ENCODE measurements around the gene C16orf82. TPM values are rescaled to one million over a fixed set of nuclear protein-coding genes. Genes with fewer than 3 reads are reported as not detected.

C16orf82 gene
- total RNA-seq: not detected in 2 replicates

DNA sequence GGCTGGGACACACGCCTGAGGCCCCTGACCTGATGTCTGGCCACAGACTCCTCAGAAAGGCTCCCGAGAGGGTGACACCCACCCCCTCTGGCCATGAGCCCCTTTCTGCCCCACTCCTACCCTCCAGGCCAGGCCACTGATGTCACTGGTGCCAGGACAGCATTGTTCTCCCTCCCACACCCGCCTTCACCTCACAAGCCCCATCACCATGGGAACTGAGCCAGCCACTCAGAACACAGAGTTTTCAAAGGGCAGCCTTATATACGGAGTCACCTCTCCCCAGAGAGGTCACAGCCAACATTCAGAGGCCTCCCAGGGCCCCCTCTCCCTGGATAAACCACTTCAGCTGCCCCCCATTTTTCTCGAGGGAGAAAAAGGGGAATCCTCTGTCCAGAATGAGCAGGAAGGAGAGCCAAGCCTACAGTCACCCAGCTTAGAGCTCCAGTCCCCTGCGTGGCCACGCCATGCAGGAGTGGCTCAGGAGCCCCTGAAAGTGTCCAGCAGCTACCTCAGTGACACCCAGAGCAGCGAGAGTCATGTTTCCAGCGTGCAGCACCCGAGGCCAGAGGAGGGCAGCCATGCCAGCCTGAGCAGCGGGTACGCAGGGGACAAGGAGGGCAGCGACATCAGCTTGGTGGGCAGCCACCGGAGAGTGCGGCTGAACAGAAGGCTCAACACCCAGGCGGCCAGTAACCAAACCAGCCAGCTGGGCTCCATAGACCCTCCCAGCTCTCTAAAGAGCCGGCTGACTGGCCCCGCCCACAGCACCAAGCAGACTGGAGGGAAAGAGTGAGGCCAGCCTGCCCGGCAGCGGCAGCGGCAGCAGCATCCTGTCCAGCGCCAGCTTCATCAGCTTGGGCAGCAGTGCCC lies at the start of gene C16orf82:
Gene C16orf82 (plus strand): TSS at position 260 of the 870 bp plus-strand sequence.
- no peak for DNase-seq (ENCODE audit: extremely low read depth, low read depth, low spot score)

DNA sequence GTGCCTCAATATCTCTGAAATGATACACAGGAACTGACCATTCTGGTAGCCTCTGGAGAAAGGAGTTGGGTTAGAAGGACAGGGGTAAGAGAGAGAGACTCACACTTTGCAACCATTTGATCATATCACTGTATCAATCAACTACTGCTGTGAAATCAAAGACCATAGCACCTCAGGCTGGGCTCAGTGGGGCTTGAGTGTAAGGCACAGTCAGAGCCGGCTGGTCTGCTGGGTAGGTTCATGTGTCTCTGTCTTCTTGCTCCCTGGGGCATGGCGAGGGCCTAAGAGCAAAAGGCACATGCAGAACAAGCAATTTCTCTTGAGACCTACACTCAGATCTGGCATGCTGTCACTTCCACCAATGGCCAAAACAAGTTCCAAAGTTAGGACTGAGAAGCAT lies 46.7 kb upstream of the C16orf82 start:
- DNase-seq (ENCODE audit: extremely low read depth, low read depth, low spot score): no peak

DNA sequence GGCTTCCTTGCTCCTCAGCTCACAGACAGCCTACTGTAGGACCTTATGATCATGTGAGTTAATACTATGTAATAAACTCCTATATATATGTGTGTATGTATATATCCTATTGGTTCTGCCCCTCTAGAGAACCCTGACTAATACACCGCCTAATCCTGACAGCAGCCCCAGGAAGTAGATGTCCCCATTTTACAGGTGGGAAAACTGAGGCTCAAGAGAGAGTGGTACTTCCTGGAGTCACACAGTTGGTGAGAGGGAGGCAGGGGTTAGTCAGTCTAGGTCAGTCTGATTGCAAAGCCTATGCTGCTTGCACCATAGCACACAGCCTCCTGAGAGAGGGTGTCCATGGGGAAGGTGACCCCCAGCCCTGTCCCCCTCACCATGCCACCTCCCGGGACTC lies 42.7 kb upstream of the C16orf82 start:
- no peak for DNase-seq (ENCODE audit: extremely low read depth, low read depth, low spot score)

DNA sequence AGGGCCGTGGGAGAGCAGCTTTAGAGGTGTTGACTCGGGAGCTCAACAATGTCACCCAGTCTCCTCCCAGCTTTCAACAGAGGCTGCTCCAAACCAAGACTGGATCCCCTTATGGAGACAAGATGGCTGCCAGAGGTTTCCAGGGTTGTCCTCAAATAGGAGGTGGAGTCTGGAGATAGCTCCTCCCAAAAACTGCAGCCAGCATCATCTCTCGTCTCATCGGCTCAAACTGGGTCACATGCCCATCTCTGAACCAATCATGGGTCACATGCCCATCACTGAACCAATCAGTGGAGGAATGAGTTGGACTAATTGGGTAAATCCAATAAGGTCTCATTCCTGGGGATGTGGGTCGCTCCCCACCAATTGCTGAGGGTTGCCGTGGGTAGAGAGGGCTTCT lies 41.1 kb upstream of the C16orf82 start:
- DNase-seq (ENCODE audit: extremely low read depth, low read depth, low spot score): no peak

DNA sequence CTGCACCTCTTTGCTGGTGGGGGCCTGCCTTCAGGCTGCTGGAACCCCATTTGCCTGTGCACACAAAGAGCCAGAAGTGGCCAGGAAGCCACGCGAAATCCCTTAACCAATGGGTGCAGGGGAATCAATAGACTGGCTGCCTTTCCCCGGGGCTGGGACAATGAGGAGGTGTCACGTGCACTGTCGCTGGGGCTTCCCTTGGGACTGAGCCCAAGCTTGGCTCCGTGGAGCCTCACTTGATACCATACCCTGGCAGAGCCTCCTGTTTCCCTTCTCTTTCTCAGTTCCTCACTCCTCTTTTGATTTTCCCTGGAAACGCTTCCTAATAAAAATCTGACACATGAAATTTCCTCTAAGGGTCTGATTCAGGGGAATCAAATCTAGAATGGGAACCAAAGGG lies 38.8 kb upstream of the C16orf82 start:
- no peak for DNase-seq (ENCODE audit: extremely low read depth, low read depth, low spot score)

DNA sequence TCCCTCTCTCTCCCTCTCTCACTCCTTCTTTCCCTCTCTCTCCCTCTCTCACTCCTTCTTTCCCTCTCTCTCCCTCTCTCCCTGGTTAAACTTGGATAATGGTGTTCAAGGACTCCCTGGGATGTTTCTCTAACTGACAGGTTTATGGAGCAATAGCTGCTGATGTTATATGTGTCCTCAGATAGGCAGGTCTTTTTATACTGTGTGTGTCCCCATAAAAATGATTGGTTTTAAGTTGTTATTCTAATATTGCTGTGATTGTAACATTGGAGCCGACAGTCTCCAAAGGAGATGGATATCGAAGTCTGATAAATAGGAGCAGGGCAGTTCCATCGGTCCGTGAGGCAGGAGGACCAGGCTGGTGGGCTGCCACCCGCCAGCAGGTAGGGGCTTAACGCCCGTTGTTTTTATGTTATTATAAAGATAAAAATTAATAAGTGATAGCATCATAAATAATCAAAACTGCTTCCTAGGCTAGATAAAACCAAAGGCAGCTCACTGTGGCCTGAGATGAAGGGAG lies 38.1 kb upstream of the C16orf82 start:
- DNase-seq (ENCODE audit: extremely low read depth, low read depth, low spot score): no peak

DNA sequence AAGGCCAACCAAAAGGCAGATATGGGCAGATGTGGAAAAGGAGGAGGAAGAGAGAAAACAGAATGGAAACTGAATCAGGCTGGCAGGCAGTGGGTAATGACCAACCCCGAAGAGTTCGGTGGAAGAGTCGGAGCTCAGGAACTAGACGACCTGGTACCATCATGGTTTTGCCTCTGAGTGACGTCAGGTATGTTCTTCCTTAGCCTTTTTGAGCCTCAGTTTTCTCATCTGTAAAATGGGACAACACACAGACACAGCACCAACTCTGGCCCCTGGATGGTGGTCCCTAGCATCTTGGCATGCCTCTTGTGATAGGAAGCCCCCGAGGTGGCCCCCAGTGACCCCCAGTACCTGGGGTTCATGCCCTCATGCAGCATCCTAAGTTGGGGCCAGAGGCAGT lies 37.2 kb upstream of the C16orf82 start:
- no peak for DNase-seq (ENCODE audit: extremely low read depth, low read depth, low spot score)

DNA sequence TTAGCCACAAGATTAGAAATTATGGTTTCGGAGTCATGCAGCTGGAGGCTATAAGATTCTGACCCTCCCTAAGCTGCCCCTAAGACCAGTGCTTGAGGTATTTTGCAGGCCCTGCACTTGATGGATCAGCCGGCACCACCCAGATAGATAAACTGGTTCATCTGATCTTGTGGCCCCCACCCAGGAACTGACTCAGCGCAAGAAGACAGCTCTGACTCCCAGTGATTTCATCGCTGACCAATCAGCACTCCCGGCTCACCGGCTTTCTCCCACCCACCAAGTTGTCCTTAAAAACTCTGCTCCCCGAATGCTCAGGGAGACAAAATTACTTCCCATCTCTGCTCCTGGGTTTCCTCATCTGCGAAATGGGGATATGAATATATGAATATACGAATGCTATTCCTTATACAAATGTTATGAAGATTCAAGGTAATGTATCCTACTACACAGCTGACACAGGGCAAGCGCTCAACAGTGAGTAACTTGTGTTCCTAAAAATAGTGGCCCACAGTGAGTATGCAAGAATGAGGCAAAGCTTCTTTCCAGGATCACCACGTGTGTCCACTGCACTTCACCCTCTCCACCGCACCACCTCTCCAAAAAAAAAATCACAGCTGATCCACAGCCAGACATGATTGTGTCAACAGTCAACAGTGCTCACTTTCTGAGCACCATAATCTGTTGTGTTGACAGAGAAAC lies 33.3 kb upstream of the C16orf82 start:
- DNase-seq (ENCODE audit: extremely low read depth, low read depth, low spot score): no peak

DNA sequence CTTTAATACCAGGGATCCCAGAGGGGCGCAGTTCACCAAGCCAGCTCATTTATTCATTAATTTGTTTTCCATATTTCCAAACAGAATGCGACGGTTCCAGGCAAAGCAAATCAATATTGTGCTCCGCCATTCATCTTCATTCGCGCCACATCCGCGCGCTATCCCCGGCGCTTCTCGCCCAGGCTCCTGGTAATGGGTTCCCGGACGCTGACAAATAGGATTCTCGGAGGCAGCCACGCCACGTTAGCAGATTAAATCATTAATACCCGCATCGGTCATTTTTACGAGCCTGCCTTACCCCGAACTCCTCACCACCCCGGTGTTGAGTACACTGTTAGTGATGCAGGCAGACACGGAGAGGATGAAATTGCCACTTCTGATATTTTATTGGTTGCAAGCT lies 26.0 kb upstream of the C16orf82 start:
- DNase-seq (ENCODE audit: extremely low read depth, low read depth, low spot score): no peak

DNA sequence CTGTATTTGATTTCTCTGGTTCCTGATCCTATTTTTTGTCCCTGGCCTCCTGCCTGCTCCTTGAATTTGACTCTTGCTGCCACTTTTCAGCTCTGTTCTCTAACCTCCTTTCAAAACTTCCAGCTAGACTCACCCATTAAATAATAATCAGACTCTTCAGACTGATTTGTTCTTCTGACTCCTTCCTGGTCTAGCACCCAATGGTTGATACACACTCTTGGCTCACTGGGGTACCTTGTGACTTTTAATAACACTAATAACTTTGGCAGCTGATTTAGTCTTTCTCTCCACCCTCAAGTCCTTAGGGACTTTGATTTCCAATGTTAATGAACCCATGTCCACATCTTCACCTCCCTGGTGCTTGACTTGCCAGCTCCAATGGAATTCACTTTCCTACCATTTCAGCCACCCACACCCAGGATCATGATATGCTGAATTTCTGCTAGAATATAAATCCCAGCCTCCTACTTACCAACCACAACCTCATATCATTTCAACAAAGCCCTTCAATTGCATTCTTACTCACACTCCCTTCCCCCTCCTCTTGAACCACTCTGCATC lies 19.7 kb upstream of the C16orf82 start:
- DNase-seq (ENCODE audit: extremely low read depth, low read depth, low spot score): no peak

DNA sequence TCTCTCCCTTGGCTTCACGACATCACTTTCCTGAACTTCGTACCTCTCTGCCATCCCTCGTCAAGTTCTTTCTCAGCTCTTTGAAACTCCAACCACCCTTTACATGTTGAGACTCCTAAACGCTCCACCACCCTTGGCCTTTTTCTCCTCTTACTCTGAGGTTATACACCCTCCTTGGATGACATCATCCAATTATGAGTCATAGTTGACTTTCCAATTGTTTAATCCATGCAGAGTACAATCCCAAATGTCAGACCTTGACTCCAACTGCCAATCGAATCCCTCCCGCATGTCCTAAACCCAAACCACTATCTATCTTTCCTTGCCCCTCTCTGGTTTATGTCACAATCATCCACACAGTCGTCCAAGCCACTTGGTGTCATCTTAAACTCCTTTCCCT lies 18.4 kb upstream of the C16orf82 start:
- DNase-seq (ENCODE audit: extremely low read depth, low read depth, low spot score): no peak

DNA sequence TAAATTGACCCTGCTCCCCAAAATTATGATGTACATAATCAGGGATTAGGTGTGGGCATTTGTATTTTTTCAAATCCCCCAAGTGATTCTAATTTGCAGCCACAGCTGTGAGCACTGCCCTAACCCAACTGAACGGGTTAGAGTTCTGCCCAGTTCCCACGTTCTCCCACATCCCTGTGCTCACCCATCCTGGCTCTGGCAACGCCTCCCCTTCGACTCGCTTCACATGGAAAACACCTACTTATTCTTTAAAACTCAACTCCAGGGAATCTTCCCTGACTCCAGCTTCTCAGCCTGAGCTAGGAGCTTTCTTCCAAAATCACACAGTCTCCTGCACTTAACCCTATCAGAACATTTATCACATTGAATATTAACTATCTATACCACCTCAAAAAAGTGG lies 17.6 kb upstream of the C16orf82 start:
- no peak for DNase-seq (ENCODE audit: extremely low read depth, low read depth, low spot score)

DNA sequence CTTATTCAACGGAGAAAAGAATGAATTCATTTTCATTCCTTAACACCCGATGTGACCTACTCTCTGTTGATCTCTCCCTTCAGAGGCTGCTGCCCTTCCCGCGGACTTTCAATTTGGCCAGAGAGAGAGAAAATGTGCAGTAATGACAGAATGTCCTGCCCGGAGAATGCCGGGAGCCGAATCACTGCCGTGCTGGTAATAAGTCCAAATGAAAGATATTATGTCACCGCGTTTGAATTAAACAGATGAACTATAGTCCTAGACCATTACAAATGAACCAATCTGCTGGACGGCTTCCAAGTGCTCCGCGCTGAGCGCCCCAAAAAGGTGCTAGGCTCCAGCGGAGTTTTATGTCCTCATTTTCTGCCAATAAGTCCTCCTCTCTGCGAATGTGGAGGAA lies 14.7 kb upstream of the C16orf82 start:
- DNase-seq (ENCODE audit: extremely low read depth, low read depth, low spot score): no peak

DNA sequence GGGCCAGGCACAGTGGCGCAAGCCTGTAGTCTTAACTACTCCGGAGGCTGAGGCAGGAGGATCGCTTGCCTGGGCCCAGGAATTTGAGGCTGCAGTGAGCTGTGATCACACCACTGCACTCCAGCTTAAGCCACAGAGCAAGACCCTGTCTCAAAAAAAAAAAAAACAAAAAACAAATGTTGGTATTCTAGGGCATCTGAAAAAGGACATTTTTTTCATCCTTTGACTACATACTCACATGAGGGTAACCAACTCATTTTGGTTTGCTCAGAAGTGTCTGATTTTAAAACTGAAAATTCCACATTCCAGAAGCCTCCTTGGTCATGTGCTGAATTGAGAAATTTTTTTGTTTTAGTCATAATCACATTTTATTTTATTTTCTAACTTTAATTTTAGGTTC lies 12.7 kb upstream of the C16orf82 start:
- DNase-seq (ENCODE audit: extremely low read depth, low read depth, low spot score): no peak

DNA sequence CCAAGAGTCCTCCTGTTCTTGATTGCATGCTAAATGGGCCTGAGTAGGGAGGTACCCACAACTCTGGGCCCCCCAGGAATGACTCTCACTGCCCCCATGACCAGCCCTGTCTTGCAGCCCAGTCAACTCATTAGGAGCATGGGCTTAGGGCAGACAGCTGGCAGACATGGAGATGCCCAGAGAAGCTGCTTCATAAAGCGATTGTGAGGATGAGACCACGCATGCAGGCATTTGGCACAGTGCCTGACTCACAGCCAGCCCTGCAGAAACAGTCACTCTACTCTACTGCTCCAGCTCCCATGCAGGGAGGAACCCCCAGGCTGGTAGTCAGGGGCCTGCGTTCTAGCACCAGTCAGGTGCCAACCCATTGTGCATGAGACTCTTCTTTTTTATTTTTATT lies 8.4 kb upstream of the C16orf82 start:
- DNase-seq (ENCODE audit: extremely low read depth, low read depth, low spot score): no peak

DNA sequence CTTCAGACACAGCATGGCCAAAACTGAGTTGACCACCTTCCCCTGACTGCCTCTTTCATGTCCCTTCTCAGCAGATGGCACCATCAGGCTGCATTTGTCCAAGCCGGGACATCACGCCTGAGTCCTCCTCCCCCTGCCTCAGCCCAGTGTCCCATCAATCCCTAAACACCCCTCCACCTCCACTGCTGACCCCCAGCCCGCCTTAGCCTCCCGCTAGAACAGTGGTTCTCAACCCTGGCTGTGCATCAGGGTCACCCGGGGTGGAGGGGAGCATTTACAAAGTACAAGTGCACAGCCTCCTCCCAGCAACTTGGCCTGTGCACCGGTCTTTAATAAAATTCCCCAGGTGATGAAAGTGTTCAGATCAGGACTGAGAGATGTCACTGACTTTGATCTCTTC lies 4.0 kb downstream of the C16orf82 start:
- DNase-seq (ENCODE audit: extremely low read depth, low read depth, low spot score): no peak

DNA sequence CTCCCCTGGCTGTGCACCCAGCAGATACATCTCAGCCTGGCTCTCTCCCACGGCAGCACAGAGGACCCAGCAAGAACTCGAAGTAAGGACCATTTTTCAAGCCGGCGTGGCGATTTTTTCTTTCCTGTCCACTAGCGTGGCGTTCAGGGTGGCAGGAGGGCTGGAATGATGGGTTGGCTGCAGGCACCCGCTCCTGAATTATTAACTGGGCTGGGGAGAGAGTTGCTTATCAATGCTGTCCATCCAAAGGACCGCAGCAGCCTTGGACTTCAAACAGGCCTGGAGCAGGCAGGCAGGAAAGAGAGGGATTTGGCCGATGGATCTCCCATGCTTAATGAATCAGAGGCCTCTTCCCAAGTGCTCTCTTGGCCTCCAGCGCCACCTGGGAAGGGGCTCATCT lies 7.0 kb downstream of the C16orf82 start:
- DNase-seq (ENCODE audit: extremely low read depth, low read depth, low spot score): no peak

DNA sequence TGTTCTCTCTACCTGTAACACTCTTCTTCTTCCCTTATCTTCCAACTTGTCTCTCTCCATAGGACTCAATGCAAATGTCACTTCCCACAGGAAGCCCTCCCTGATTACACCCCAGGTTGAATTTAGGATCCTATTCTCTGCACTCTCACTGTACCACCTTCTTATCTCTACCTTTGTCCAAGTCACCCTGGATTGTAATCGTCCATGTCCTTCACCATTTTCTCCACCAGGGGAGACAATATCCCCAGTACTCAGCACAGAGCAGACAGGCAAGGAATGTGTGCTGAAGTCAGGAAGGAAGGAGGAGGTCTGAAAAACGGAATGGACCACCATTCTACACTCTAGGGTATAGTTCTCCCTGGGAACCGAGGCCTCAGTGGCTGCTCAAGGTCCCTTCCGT lies 14.2 kb downstream of the C16orf82 start:
- no peak for DNase-seq (ENCODE audit: extremely low read depth, low read depth, low spot score)

DNA sequence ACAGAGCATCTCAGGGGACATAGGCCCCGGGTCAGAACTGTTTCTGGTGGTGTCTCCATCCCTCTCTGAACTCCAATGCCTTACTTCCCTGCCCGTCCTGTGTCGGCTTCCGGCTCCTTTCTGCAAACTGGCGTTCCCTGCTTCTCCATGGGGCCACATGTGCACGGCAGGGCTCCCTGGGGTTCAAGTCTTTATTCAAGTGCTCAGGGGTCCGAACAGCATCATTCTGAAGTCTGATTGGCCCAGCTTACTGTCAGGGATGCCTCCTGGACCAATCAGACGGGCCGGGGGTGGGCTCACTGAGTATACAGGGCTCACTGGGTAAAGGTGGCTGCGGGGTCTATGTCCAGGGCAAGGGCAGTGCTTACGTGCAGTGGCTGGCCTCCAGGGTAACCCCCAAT lies 17.1 kb downstream of the C16orf82 start:
- no peak for DNase-seq (ENCODE audit: extremely low read depth, low read depth, low spot score)

DNA sequence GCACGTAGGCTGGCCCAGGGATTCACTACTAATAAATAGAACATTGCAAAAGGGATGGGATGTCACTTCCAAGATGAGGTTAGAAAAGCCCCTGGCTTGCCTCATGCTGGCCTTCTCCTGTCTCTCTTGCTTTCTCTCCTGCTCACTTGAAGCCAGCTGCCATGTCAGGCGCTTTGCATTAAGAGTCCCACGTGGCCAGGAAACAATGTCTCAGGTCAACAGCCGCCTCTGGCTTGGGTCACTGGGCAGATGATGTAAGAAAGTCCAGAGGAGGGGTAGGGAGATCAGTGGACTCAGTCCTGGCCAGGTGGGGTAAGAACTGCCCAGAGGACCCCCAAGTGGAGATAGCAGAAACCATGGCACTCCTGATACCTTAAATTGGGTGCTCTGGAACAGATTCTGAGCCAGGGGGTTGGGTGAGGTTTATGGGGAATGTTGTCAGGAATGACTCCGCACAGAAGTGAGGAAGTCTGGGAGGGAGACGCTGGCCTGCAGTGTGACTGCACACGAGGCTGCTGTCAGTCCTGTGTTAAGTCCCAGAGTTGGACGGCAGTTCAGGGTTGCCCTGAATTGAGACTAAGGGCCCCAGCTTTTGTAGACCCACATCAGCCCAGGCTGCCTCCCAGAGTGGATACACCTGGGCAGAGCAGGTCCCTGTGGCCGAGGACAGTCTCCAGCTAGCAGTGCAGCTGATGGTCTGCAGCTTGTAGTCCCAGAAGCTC lies 17.7 kb downstream of the C16orf82 start:
- DNase-seq (ENCODE audit: extremely low read depth, low read depth, low spot score): no peak

DNA sequence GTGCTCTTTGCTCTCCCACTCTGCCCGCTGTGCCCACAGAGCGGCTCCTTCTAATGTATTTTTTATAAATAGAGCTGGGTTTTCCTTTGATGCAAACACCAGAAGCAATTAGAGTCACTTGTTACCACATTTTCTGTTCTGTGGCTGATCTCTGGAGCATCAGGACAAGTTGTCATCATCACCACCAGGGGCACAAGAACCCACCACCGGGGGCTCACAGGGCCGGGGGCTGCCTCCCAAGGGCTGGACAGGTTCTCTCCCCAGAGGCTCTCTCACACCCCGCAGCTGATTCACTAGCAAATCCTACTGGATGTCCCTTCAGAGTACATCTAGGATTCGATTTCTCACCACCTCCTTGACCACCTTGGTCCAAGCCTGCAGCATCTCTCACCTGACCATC lies 18.5 kb downstream of the C16orf82 start:
- DNase-seq (ENCODE audit: extremely low read depth, low read depth, low spot score): no peak

Data from glomerular endothelial cell (primary cell).